A549 treated with dexamethasone at 1 μM for 4 hours (cell line): ENCODE data around the gene FEM1A. TPM values are rescaled to one million over a fixed set of nuclear protein-coding genes. Genes with fewer than 3 reads are reported as not detected.

Experiments used
- total RNA-seq: library from RNA; stranded (reverse); fragments of 200-300 nt; extraction: Qiagen RNA extraction; gene quantifications from 5 replicates; pipeline ENCODE4 v1.2.3, GENCODE V29; 2022

Gene FEM1A
- total RNA-seq = 5.7 to 7.2 TPM (median 7.1 TPM) in 5 replicates

DNA sequence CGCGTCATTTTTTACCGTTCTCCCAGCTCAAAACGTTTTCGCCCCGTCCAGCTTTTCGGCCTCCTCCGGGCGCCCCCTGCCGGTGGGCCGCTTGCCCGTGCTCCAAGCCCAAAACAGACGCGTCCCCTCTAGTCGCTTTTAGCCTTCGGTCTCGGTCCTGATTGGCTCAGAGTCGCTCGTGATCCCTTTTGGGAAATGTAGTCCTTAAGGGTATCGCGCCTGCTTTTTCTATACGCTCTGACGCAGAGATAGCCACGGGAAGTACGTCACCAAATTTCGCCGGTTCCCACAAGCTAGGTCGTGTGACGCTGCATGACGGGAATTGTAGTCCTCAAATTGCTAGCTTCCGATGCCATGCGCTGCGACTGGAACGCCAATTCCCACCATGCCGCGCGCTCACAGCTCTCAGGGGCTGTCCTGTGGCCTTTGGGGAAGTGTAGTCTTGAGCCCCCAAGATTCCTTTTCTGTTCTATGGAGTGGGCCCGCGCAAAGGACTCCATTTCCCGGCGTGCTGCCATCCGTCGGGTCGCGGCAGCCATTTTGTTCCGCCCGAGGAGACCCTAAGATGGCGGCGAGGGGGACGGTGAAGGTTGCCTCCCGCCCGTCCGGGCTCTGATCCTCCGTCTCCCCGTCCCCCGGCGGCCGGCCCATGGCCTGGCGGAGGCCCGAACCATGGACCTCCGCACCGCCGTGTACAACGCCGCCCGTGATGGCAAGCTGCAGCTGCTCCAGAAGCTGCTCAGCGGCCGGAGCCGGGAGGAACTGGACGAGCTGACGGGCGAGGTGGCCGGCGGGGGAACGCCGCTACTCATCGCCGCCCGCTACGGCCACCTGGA is at the start of gene FEM1A:
Gene FEM1A, plus strand, starts transcription at position 552 of the 836 bp plus-strand sequence. Its CDS starts 121 bp downstream, at position 673.

DNA sequence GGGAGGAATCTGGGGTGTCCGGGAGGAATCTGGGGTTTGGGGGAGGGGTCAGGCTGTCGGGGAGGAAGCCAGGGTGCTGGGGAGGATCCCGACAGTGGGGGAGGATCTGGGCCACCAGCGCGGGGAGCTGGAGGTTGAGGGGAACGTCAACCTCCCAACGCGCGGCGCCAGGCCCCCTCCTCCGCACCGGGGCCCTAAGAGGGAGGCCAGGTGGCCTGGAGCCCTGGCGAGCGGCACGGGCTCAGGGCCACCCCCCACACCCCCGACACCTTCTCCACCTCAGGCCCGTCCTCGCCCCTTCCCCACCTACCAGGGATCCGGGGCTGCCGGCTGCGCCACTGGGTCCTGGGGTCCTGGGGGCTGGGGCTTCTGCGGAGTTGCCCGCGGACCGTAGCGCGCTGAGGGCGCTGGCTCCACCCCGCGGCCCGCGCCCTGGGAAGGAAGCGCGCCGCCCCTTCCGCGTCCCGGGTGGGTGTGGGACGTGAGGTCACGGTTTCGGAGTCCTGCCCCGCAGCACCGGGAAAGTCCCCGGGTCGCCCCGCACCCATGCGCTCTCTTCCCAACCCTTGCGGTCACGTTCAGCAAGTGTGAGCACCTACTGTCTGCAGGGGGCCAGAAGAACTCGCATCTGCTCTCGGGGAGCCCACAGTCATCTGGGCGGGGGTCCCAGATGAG is 39.9 kb downstream of the FEM1A start, which contains the start of gene TICAM1:
Gene TICAM1, minus strand, starts transcription at position 409 of the 675 bp plus-strand sequence. CDS start 13,335 bp downstream, outside the sequence.

Other genes starting within 250 kb of the FEM1A start
- 3.8 to 7.4 TPM (median 7.0 TPM) in 5 replicates for gene SEMA6B, start 232.1 kb upstream of the FEM1A start, total RNA-seq
- 2.9 to 4.4 TPM (median 3.7 TPM) in 5 replicates for gene TNFAIP8L1, start 152.2 kb upstream of the FEM1A start, total RNA-seq
- 113 to 129 TPM (median 124 TPM) in 5 replicates for gene MYDGF, start 121.4 kb upstream of the FEM1A start, total RNA-seq
- gene DPP9, start 67.9 kb upstream of the FEM1A start, total RNA-seq = 49.3 to 65.6 TPM (median 63.7 TPM) in 5 replicates
- gene TICAM1, start 40.0 kb downstream of the FEM1A start, total RNA-seq = 7.5 to 11.3 TPM (median 10.6 TPM) in 5 replicates
- gene PLIN3, start 75.9 kb downstream of the FEM1A start, total RNA-seq = 143 to 188 TPM (median 167 TPM) in 5 replicates
- not detected in 5 replicates for gene ARRDC5, start 111.2 kb downstream of the FEM1A start, total RNA-seq
- gene UHRF1, start 117.8 kb downstream of the FEM1A start, total RNA-seq = 38.8 to 56.8 TPM (median 54.5 TPM) in 5 replicates
- 6.1 to 11.3 TPM (median 10.2 TPM) in 5 replicates for gene KDM4B, start 177.4 kb downstream of the FEM1A start, total RNA-seq